ENCODE measurements around the gene SURF1.
"Not testable (repeated sequence)": the region's sequence is repeated elsewhere in the genome, so short reads cannot be mapped to it uniquely, and the experiment has no call there.

Gene SURF1

GRCh38 chr9:133321411-133321935 is 34.8 kb downstream of the SURF1 start:
- ATAC-seq (ENCODE audit: low read depth) (no peak), DNase-seq (ENCODE audit: low spot score) (no peak)
- no peak overlapping the region for H3K4me3 ChIP-seq (ENCODE audit: severe bottlenecking)
- no peaks in the 10 kb centered on the region for H3K36me3 ChIP-seq (ENCODE audit: low read depth)
- no peak overlapping the region for H3K27ac ChIP-seq (ENCODE audit: poor library complexity, severe bottlenecking)
- H3K27me3 ChIP-seq (ENCODE audit: insufficient read depth, poor library complexity, severe bottlenecking): no peaks in the 10 kb centered on the region
- H3K9me3 ChIP-seq (ENCODE audit: severe bottlenecking): no peaks in the 10 kb centered on the region
- H3K4me1 ChIP-seq (ENCODE audit: insufficient read depth, poor library complexity, severe bottlenecking): no peaks in the 10 kb centered on the region
- TF ChIP-seq CTCF (IDR thresholded peaks at IDR 0.05; ENCODE audit: poor library complexity, severe bottlenecking): no peak

- Histone ChIP-seq H3K27me3 (ENCODE audit: insufficient read depth, poor library complexity, severe bottlenecking) (no peaks in the 10 kb centered on the region), H3K4me3 (ENCODE audit: severe bottlenecking) (no peak overlapping the region), H3K27ac (ENCODE audit: poor library complexity, severe bottlenecking) (no peak overlapping the region), H3K4me1 (ENCODE audit: insufficient read depth, poor library complexity, severe bottlenecking) (no peaks in the 10 kb centered on the region), H3K36me3 (ENCODE audit: low read depth) (no peaks in the 10 kb centered on the region), H3K9me3 (ENCODE audit: severe bottlenecking) (no peaks in the 10 kb centered on the region)
- no peak for ATAC-seq (ENCODE audit: low read depth)
- TF ChIP-seq CTCF (IDR thresholded peaks at IDR 0.05; ENCODE audit: poor library complexity, severe bottlenecking): no peak
- DNase-seq (ENCODE audit: low spot score): no peak
Observed at GRCh38 chr9:133320421-133320881, 35.8 kb downstream of the SURF1 start.

DNA sequence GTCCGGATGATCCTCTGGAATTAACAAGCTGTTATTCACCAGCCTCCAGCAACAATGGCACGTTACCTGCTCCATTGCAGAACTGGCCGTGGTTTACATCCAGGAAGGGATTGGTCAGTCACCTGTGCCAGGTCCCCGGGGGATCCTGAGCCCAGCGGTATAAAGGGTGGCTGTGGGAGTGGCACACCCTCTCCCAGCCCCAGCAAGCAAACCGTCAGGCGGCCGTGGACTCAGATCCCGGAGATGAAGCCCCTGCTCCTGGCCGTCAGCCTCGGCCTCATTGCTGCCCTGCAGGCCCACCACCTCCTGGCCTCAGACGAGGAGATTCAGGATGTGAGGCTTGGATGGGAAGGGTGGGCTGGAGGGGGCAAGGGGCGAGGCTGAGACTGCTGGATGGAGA is 38.7 kb downstream of the SURF1 start:
- H3K27ac ChIP-seq (ENCODE audit: poor library complexity, severe bottlenecking); H3K36me3 ChIP-seq (ENCODE audit: low read depth); H3K4me3 ChIP-seq (ENCODE audit: severe bottlenecking); DNase-seq (ENCODE audit: low spot score); H3K9me3 ChIP-seq (ENCODE audit: severe bottlenecking); H3K4me1 ChIP-seq (ENCODE audit: insufficient read depth, poor library complexity, severe bottlenecking); ATAC-seq (ENCODE audit: low read depth); H3K27me3 ChIP-seq (ENCODE audit: insufficient read depth, poor library complexity, severe bottlenecking): not testable (repeated sequence)

DNA sequence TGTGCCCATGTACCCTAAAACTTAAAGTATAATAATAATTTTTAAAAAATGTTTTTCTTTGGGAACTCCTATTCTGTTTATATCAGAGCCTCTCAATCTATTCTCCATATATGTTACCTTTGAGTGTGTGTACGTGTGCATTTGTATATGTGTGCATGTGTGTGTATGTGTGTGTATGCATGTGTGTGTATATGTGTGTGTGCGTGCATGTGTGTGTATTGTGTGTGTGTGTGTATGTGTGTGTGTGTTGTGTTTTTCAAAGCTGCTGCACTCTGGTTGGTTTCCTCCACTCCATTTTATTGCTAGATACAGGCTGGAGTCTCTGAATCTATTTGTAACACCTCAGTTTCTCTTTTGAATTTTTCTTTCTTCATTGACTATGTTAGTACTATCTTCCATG is 40.3 kb downstream of the SURF1 start:
- Histone ChIP-seq H3K4me3 (ENCODE audit: severe bottlenecking) (no peak overlapping the region), H3K27me3 (ENCODE audit: insufficient read depth, poor library complexity, severe bottlenecking) (no peaks in the 10 kb centered on the region), H3K36me3 (ENCODE audit: low read depth) (no peaks in the 10 kb centered on the region), H3K9me3 (ENCODE audit: severe bottlenecking) (no peaks in the 10 kb centered on the region), H3K4me1 (ENCODE audit: insufficient read depth, poor library complexity, severe bottlenecking) (no peaks in the 10 kb centered on the region), H3K27ac (ENCODE audit: poor library complexity, severe bottlenecking) (no peak overlapping the region)
- ATAC-seq (ENCODE audit: low read depth) (no peak), DNase-seq (ENCODE audit: low spot score) (no peak)
- TF ChIP-seq CTCF (IDR thresholded peaks at IDR 0.05; ENCODE audit: poor library complexity, severe bottlenecking): no peak

DNA sequence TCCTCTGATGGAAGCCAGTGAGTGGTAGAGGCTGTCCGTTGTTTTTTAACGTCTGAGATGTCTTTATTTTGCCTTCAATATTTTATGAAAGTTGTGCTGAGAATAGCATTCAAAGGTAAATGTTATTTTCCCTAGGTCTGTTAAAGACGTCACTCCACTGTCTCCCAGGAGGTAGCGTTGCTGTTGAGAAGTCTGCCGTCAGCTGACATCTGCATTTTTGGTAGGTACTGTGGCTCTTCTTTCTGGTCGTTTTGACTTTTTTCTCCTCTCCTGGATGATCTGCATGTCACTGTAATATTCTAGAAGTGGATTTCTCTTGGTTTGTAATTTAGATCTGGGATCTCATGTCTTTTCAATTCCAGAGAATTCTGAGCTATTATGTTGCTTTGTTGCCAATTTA is 46.7 kb downstream of the SURF1 start:
- DNase-seq (ENCODE audit: low spot score): no peak
- no peak for ATAC-seq (ENCODE audit: low read depth)
- no peak for TF ChIP-seq CTCF (IDR thresholded peaks at IDR 0.05; ENCODE audit: poor library complexity, severe bottlenecking)
- H3K9me3 ChIP-seq (ENCODE audit: severe bottlenecking): no peaks in the 10 kb centered on the region
- no peaks in the 10 kb centered on the region for H3K36me3 ChIP-seq (ENCODE audit: low read depth)
- H3K27me3 ChIP-seq (ENCODE audit: insufficient read depth, poor library complexity, severe bottlenecking): no peaks in the 10 kb centered on the region
- H3K27ac ChIP-seq (ENCODE audit: poor library complexity, severe bottlenecking): no peak overlapping the region
- H3K4me1 ChIP-seq (ENCODE audit: insufficient read depth, poor library complexity, severe bottlenecking): no peaks in the 10 kb centered on the region
- no peak overlapping the region for H3K4me3 ChIP-seq (ENCODE audit: severe bottlenecking)
